ENCODE measurements around the gene CSTF1. TPM values are rescaled to one million over a fixed set of nuclear protein-coding genes. Genes with fewer than 3 reads are reported as not detected.
A peak's percentile ranks its signal among the peaks of the same experiment; 100 is the strongest.
"Not testable (repeated sequence)": the region's sequence is repeated elsewhere in the genome, so short reads cannot be mapped to it uniquely, and the experiment has no call there.

CSTF1 gene
- total RNA-seq, 2 donors from 2014 or later: 63.7 to 74.5 TPM

GRCh38 chr20:56400001-56400640 lies 7.7 kb downstream of the CSTF1 start:
- Mint-ChIP-seq H3K27ac (peak overlapping the region; percentile 58), H3K36me3 (ENCODE audit: insufficient read depth in 2 of 2) (peaks cover 16 to 47% of the 10 kb centered on the region in 2 donors), H3K9me3 (no peaks in the 10 kb centered on the region), H3K4me3 (peak overlapping the region in 1 of 2 donors; percentile 32), H3K27me3 (ENCODE audit: low read depth) (no peaks in the 10 kb centered on the region), H3K4me1 (ENCODE audit: low read depth) (peaks cover 11% of the 10 kb centered on the region)
- ATAC-seq (replicated peaks in 1 of 2) (peak; percentile 54 to 67), DNase-seq (peak; percentile 58 to 73)

GRCh38 chr20:56403465-56403864 lies 11.0 kb downstream of the CSTF1 start:
- ATAC-seq (replicated peaks in 1 of 2): no peak

GRCh38 chr20:56405356-56405755 lies 12.9 kb downstream of the CSTF1 start:
- Mint-ChIP-seq H3K4me1 (ENCODE audit: low read depth) (peaks cover 23% of the 10 kb centered on the region), H3K36me3 (ENCODE audit: insufficient read depth in 2 of 2) (peaks cover 13 to 36% of the 10 kb centered on the region in 2 donors)
- not testable (repeated sequence) for H3K27me3 Mint-ChIP-seq (ENCODE audit: low read depth); ATAC-seq (replicated peaks in 1 of 2); DNase-seq; H3K9me3 Mint-ChIP-seq; H3K4me3 Mint-ChIP-seq; H3K27ac Mint-ChIP-seq

More at GRCh38 chr20:56403465-56403864, 11.0 kb downstream of the CSTF1 start:
- no peak for DNase-seq
- Mint-ChIP-seq H3K4me1 (ENCODE audit: low read depth) (peaks cover 15% of the 10 kb centered on the region), H3K27ac (no peak overlapping the region), H3K36me3 (ENCODE audit: insufficient read depth in 2 of 2) (peaks cover 18 to 44% of the 10 kb centered on the region in 2 donors), H3K4me3 (no peak overlapping the region), H3K9me3 (no peaks in the 10 kb centered on the region), H3K27me3 (ENCODE audit: low read depth) (no peaks in the 10 kb centered on the region)

GRCh38 chr20:56406910-56407309 lies 14.5 kb downstream of the CSTF1 start:
- ATAC-seq (replicated peaks in 1 of 2): no peak
- peaks cover 35% of the 10 kb centered on the region for H3K4me1 Mint-ChIP-seq (ENCODE audit: low read depth)

GRCh38 chr20:56409521-56409920 lies 17.1 kb downstream of the CSTF1 start:
- no peak for ATAC-seq (replicated peaks in 1 of 2)
- H3K4me3 Mint-ChIP-seq: no peak overlapping the region
- H3K9me3 Mint-ChIP-seq: peaks cover 1 to 3% of the 10 kb centered on the region in 2 donors
- H3K4me1 Mint-ChIP-seq (ENCODE audit: low read depth): peaks cover 57% of the 10 kb centered on the region
- no peak for DNase-seq
- peaks cover 20 to 51% of the 10 kb centered on the region in 2 donors for H3K36me3 Mint-ChIP-seq (ENCODE audit: insufficient read depth in 2 of 2)
- no peaks in the 10 kb centered on the region for H3K27me3 Mint-ChIP-seq (ENCODE audit: low read depth)
- peak overlapping the region; percentile 42 for H3K27ac Mint-ChIP-seq

More at GRCh38 chr20:56406910-56407309, 14.5 kb downstream of the CSTF1 start:
- no peak overlapping the region for H3K4me3 Mint-ChIP-seq
- H3K9me3 Mint-ChIP-seq: no peaks in the 10 kb centered on the region
- H3K36me3 Mint-ChIP-seq (ENCODE audit: insufficient read depth in 2 of 2): peaks cover 14 to 40% of the 10 kb centered on the region in 2 donors
- DNase-seq: no peak
- no peak overlapping the region for H3K27ac Mint-ChIP-seq
- no peaks in the 10 kb centered on the region for H3K27me3 Mint-ChIP-seq (ENCODE audit: low read depth)

- Mint-ChIP-seq H3K9me3 (peaks cover 1 to 3% of the 10 kb centered on the region in 2 donors), H3K36me3 (ENCODE audit: insufficient read depth in 2 of 2) (peaks cover 20 to 49% of the 10 kb centered on the region in 2 donors), H3K27ac (peak overlapping the region; percentile 90), H3K4me1 (ENCODE audit: low read depth) (peaks cover 62% of the 10 kb centered on the region), H3K4me3 (peak overlapping the region in 1 of 2 donors; percentile 57), H3K27me3 (ENCODE audit: low read depth) (no peaks in the 10 kb centered on the region)
- DNase-seq (no peak), ATAC-seq (replicated peaks in 1 of 2) (no peak)
Measured at GRCh38 chr20:56409956-56410355, 17.5 kb downstream of the CSTF1 start.

- DNase-seq; ATAC-seq (replicated peaks in 1 of 2); H3K9me3 Mint-ChIP-seq; H3K27me3 Mint-ChIP-seq (ENCODE audit: low read depth): not testable (repeated sequence)
- Mint-ChIP-seq H3K4me3 (peak overlapping the region; percentile 79 to 86), H3K36me3 (ENCODE audit: insufficient read depth in 2 of 2) (peaks cover 16 to 41% of the 10 kb centered on the region in 2 donors), H3K4me1 (ENCODE audit: low read depth) (peaks cover 64% of the 10 kb centered on the region), H3K27ac (peak overlapping the region; percentile 92)
Measured at GRCh38 chr20:56411287-56411686, 18.8 kb downstream of the CSTF1 start.

GRCh38 chr20:56411759-56412472 lies 19.5 kb downstream of the CSTF1 start, which contains the start of gene CASS4:
Gene CASS4, plus strand, starts transcription at chr20:56412260. Its CDS starts 199 bp downstream, at chr20:56412459.
- Mint-ChIP-seq H3K4me3 (peak within 1 kb of the TSS; percentile 79 to 86), H3K27me3 (ENCODE audit: low read depth) (no peaks in the 10 kb centered on the region), H3K27ac (peak within 1 kb of the TSS; percentile 92), H3K9me3 (peaks cover 1 to 3% of the 10 kb centered on the region in 2 donors), H3K36me3 (ENCODE audit: insufficient read depth in 2 of 2) (peaks cover 14 to 34% of the 10 kb centered on the region in 2 donors), H3K4me1 (ENCODE audit: low read depth) (peaks cover 71% of the 10 kb centered on the region)
- peak; percentile 18 to 43 for DNase-seq
- ATAC-seq (replicated peaks in 1 of 2): peak; percentile 26 to 56

- peak overlapping the region; percentile 79 to 86 for H3K4me3 Mint-ChIP-seq
- DNase-seq (no peak), ATAC-seq (replicated peaks in 1 of 2) (no peak)
- H3K36me3 Mint-ChIP-seq (ENCODE audit: insufficient read depth in 2 of 2): peaks cover 17 to 32% of the 10 kb centered on the region in 2 donors
- no peaks in the 10 kb centered on the region for H3K27me3 Mint-ChIP-seq (ENCODE audit: low read depth)
- H3K27ac Mint-ChIP-seq: peak overlapping the region; percentile 92
- H3K4me1 Mint-ChIP-seq (ENCODE audit: low read depth): peaks cover 76% of the 10 kb centered on the region
- H3K9me3 Mint-ChIP-seq: peaks cover 1 to 3% of the 10 kb centered on the region in 2 donors
Measured at GRCh38 chr20:56412473-56412790, 20.0 kb downstream of the CSTF1 start.

- Mint-ChIP-seq H3K4me3 (peak overlapping the region; percentile 79 to 86), H3K9me3 (peaks cover 1 to 3% of the 10 kb centered on the region in 2 donors), H3K27ac (peak overlapping the region; percentile 92), H3K4me1 (ENCODE audit: low read depth) (peaks cover 81% of the 10 kb centered on the region), H3K36me3 (ENCODE audit: insufficient read depth in 2 of 2) (peaks cover 14 to 30% of the 10 kb centered on the region in 2 donors), H3K27me3 (ENCODE audit: low read depth) (no peaks in the 10 kb centered on the region)
- ATAC-seq (replicated peaks in 1 of 2) (no peak), DNase-seq (no peak)
Measured at GRCh38 chr20:56412949-56413348, 20.5 kb downstream of the CSTF1 start.

GRCh38 chr20:56414842-56415765 lies 22.7 kb downstream of the CSTF1 start:
- H3K27ac Mint-ChIP-seq: peak overlapping the region; percentile 90
- H3K9me3 Mint-ChIP-seq: peaks cover 1 to 3% of the 10 kb centered on the region in 2 donors
- peaks cover 14 to 29% of the 10 kb centered on the region in 2 donors for H3K36me3 Mint-ChIP-seq (ENCODE audit: insufficient read depth in 2 of 2)
- H3K4me1 Mint-ChIP-seq (ENCODE audit: low read depth): peaks cover 83% of the 10 kb centered on the region
- peak overlapping the region; percentile 65 to 86 for H3K4me3 Mint-ChIP-seq
- no peaks in the 10 kb centered on the region for H3K27me3 Mint-ChIP-seq (ENCODE audit: low read depth)
- DNase-seq (peak; percentile 75 to 79), ATAC-seq (replicated peaks in 1 of 2) (peak; percentile 82 to 86)

- Mint-ChIP-seq H3K4me1 (ENCODE audit: low read depth) (peaks cover 83% of the 10 kb centered on the region), H3K27ac (peak overlapping the region; percentile 66), H3K36me3 (ENCODE audit: insufficient read depth in 2 of 2) (peaks cover 10 to 17% of the 10 kb centered on the region in 2 donors), H3K4me3 (peak overlapping the region in 1 of 2 donors; percentile 81), H3K27me3 (ENCODE audit: low read depth) (no peaks in the 10 kb centered on the region), H3K9me3 (peaks cover under 1% of the 10 kb centered on the region in 2 donors)
- ATAC-seq (replicated peaks in 1 of 2) (no peak), DNase-seq (no peak)
Measured at GRCh38 chr20:56417402-56417801, 25.0 kb downstream of the CSTF1 start.
